GM18909 (cell line): ENCODE data around the gene WDR5.
"Not testable (repeated sequence)": the region's sequence is repeated elsewhere in the genome, so short reads cannot be mapped to it uniquely, and the experiment has no call there.

Experiments
- ATAC-seq: cut with Tn5 transposase; IDR thresholded peaks from one replicate; pipeline ENCODE4 v1.9.1; 2021; ENCODE audit warnings: mild to moderate bottlenecking; ENCODE audit not compliant: unreplicated experiment, poor library complexity

WDR5 gene

DNA sequence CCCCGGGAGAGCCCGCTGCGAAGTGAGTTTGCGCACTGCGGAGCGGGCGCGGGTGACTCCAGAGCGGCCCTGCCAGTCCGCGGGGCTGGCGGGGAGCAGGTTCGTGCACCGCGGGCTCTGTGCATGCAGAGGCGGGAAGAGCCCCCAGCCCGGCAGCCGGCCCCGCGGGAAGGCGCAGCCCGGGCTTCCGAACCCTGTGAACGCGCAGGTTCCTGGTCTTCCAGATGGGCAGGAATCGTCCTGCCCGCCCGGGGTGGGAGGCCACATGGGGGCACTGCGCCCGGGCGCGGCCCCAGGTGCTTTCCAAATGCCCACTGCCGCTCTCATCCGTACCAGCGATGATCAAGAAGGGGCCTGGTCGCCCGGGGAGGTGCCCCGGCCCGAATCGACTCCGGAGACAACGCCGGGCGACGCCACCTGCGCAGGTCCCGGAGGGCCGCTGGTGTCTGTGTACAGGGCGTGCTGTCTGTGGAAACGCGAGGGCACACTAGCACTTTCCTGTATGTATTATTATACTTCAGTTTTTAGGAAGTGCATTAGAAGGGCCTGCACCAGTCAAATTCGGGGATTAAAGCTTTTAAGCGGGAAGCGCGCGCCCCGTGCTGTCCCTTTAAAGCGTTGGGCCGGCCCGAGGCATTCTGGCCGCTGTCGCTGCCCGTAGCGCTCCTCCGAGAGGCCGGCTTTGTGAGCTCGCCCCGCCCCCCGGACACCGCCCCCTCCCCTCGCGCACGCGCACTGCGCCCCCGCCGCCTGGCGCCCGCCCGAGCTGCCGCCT, at the start of gene WDR5:
Gene WDR5, plus strand, starts transcription at position 740 of the 775 bp plus-strand sequence. CDS start 3,796 bp downstream, outside the sequence.
- peak; percentile 64 for ATAC-seq

GRCh38 chr9:134088063-134088725, 47.7 kb upstream of the WDR5 start:
- no peak for ATAC-seq

GRCh38 chr9:134089972-134090371, 45.9 kb upstream of the WDR5 start:
- ATAC-seq, result no peak

DNA sequence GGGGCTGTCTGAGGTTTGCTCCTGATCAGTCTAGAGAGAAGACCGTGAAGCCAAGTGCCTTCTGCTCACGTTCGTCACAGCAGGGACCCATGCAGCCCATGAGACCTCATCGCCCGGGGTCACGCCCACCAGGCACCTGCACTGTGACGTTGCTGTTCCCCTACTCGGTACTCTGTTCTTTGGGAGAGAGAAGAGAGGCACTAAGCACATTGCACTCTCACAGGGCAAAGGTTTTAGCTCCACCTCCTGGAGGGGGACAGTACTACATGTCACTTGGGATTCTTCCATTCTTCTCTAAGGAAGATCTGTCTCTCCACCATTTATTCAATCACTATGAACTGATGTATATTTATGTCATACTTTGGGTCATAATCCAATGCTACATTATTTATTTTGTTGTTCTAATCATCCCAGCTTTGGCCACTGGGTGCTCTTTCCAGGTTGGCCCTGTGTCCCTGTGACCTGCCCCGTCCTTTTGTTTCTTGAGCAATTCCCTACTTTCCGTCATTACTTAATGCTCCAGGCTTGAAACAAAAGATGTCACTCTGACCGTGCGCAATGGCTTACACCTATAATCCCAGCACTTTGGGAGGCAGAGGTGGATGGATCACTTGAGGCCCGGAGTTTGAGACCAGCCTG, 36.6 kb upstream of the WDR5 start:
- no peak for ATAC-seq

DNA sequence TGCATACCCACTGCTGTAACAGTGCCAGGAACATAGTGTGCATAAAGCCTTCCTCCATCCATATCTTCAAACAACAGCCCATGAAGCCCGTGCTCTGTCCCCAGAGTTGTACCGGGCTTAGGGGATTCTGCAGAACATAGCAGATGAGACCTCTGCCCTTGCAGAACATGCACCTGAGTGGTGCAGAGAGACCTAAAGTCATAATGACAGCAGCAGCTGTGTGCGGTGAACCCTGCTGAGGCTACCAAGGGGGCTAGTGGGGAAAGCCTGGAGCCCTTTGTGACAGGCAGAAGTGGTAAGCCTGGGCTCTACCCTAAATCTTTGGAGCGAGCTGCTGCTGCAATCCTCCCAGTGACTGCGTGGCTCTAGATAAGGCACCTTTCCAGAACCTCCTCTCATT, 35.8 kb upstream of the WDR5 start:
- ATAC-seq, result no peak

GRCh38 chr9:134101133-134101532, 34.7 kb upstream of the WDR5 start:
- ATAC-seq, result not testable (repeated sequence)

GRCh38 chr9:134101623-134102149, 34.2 kb upstream of the WDR5 start:
- ATAC-seq, result no peak

DNA sequence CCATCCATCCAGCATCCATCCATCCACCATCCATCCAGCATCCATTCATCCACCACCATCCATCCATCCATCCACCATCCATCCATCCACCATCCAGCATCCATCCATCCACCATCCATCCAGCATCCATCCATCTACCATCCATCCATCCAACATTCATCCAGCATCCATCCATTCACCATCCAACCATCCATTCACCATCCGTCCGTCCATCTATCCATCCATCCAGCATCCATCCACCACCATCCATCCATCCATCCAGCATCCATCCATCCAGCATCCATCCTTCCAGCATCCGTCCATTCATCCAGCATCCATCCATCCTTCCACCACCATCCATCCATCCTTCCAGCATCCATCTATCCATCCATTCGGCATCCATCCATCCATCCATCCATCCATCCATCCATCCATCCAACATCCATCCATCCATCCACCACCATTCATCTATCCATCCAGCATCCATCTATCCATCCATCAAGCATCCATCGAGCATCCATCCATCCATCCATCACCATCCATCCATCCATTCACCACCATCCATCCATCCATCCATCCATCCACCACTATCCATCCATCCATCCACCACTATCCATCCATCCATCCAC, 32.4 kb upstream of the WDR5 start:
- ATAC-seq, result no peak

DNA sequence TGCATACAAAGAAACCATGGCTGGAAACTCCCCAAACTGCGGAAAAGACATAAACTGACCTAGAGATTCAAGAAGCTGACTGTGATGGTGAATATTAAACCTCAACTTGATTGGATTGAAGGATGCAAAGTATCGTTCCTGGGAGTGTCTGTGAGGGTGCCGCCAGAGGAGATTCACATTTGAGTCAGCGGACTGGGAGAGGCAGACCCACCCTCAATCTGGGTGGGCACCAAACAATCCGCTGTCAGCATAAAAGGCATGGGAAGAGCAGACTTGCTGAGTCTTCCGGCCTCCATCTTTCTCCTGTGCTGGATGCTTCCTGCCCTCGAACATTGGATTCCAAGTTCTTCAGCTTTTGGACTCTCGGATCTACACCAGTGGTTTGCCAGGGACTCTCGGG, 24.8 kb upstream of the WDR5 start:
- no peak for ATAC-seq

- no peak for ATAC-seq
These were observed 23.3 kb upstream of the WDR5 start for GRCh38 chr9:134112561-134112960.

DNA sequence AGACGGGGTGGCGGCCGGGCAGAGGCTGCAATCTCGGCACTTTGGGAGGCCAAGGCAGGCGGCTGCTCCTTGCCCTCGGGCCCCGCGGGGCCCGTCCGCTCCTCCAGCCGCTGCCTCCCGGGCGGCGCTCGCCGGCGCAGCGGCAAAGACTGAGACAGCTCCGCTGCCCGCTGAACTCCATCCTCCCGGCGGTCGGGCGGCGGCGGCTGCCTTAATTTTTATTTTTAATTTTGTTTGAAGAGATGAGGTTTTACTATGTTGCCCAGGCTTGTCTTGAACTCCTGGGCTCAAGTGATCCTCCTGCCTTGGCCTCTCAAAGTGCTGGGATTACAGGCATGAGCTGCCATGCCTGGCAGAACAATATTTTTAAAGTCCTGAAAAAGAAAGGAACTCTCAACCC, 16.9 kb upstream of the WDR5 start:
- ATAC-seq, result not testable (repeated sequence)

GRCh38 chr9:134123764-134124128, 12.1 kb upstream of the WDR5 start:
- no peak for ATAC-seq

- no peak for ATAC-seq
These were observed 10.3 kb upstream of the WDR5 start for GRCh38 chr9:134125413-134126095.

DNA sequence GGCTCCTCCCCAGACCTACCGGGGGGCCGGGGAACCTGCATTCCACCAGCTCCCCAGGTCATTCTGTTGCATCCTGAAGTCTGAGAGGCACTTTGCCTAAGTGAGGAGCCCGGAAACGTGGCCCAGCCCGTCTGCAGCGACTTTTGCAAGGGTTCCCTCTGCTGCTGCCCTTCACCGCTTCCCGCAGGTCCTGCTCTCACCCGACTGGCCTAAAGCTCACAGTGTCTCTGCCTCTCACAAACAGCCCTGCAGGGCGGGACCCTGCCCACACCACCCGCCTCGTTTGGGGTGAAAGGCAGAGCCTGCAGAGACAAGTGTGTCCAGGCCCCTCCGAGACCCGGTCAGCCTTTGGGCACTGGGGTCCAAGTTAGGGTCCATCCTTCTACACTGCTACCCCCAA, 9.5 kb upstream of the WDR5 start:
- ATAC-seq, result no peak

DNA sequence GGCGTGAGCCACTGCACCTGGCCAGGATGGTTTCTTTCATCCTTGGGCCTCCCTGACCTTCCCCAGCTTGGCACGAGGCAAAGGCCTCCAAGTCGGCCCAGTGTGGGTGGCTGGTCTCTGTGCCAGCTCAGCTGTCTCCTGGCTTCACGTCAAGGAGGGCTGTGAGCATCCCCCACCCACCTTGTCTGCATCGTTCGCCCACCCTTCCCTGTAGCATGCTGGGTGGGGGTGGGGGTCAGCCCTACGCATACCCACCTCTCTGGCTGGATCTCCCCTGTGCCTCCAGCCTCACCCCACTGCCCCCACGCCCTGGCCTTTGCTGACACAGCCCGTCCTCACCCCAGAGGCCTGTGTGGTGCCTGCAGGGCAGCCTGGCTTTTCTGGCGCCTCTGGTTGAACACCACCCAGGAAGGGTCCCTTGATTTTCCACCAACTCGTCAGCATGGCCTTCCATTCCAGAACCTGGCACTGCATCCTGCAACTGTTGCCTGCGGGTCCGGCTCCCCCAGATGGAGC, 8.8 kb upstream of the WDR5 start:
- no peak for ATAC-seq

- ATAC-seq, result no peak
These were observed 8.3 kb upstream of the WDR5 start for GRCh38 chr9:134127616-134128015.

DNA sequence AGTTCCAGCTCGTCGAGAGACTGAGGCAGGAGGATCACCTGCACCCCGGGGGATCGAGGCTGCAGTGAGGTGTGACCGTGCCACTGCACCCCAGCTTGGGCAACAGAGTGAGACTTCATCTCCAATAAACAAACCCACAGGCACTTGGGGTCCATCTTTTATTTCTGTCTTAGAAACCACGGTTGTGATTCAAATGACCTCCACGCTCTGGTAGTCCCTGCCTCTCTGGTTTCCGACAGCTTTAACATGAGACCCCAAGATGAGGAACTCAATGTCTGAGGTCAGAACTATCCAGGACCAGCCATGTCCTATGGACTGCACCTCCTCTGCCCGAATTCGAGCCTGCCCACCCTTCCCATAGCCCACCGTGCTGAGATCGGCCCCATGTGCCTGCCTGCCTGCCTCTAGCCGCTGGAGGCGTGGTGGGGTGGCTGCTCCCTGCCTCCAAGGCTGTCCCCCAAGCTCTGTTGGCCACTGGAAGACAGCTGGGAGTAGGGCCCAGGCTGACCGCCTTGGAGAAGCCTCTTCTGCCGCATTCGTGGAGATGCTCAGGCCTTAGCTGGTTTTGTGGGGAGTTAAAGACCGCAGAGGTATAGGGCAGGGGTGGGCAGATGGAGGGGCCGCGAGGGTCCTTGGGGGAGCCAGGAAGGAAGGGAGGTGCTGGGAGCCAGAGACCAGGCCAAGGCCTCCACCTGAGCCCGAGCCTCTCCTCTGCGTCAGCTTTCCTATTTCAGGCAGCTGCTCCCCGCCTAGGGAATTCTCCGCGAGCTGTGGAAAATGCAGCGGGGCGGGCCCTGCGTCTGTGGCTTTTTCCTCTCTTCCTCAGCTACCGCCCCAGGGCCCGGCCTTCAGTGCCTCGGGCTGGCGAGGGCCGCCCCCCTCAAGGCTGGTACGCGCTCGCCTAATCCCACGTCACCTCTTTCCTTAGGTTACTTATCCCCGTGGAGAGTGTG, 6.9 kb upstream of the WDR5 start:
- ATAC-seq, result no peak

DNA sequence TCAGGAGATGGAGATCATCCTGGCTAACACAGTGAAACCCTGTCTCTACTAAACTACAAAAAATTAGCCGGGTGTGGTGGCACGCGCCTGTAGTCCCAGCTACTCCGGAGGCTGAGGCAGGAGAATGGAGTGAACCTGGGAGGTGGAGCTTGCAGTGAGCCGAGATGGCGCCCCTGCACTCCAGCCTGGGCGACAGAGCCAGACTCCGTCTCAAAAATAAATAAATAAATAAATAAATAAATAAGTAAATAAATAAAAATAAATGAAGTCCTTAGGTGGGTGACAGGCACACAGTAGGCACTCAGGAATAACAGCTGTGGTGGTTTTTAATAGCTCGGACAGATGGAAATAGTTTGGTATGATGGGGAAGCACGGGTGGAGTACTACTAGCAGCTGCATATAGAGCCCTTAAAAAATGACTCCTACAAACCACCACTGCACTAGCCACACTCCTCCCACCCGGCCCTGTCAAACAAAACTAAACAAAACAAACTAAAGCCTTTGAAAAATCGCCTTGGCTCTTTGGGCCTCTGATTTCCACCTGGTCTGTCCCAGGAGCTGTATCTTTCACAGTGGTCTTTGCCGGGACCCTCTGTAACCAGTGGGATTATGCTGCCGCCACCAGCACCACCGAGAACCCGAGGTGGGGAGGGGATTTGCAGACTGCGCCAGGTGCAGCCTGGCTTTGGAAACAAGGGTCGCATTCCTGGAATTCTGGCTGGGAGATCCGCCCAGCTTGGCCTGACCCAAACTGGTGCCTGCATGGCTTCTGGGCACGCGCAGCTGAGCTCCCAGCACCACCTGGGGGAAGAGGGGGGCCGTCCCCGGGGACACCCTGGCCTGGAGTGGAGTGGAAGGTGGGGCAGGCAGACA, 5.1 kb upstream of the WDR5 start:
- ATAC-seq, result no peak
